ENCODE data around the gene SUN2. TPM values are rescaled to one million over a fixed set of nuclear protein-coding genes. Genes with fewer than 3 reads are reported as not detected.

SUN2 gene
- polyA plus RNA-seq, 1 donor from 2014 or later = 172 TPM

GRCh38 chr22:38774496-38775166 lies 18.8 kb upstream of the SUN2 start:
- no peaks in the 10 kb centered on the region for H3K79me2 ChIP-seq (replicated peaks; ENCODE audit: insufficient read depth, low read length)
- TF ChIP-seq MXI1 (conservative IDR thresholded peaks at IDR 0.05; ENCODE audit: poor library complexity, severe bottlenecking) (no peak), SMC3 (conservative IDR thresholded peaks at IDR 0.05; ENCODE audit: poor library complexity) (no peak), RAD21 (conservative IDR thresholded peaks at IDR 0.05) (no peak), TAF1 (IDR thresholded peaks at IDR 0.05; ENCODE audit: low read depth) (no peak), EP300 (conservative IDR thresholded peaks at IDR 0.05; ENCODE audit: poor library complexity, severe bottlenecking) (no peak)
- H3K27me3 ChIP-seq (ENCODE audit: insufficient read depth, low read depth, low read length) = no peaks in the 10 kb centered on the region
- H3K4me3 ChIP-seq (ENCODE audit: low read length) = no peak overlapping the region
- H3K36me3 ChIP-seq (ENCODE audit: insufficient read depth, low read length) = no peaks in the 10 kb centered on the region
- H3K9ac ChIP-seq (ENCODE audit: low read length) = no peak overlapping the region
- no peaks in the 10 kb centered on the region for H3K9me3 ChIP-seq (ENCODE audit: low read length)
- H3F3A ChIP-seq (ENCODE audit: insufficient read depth, low read length, poor library complexity, severe bottlenecking) = no peaks in the 10 kb centered on the region
- H3K27ac ChIP-seq (ENCODE audit: low read length) = no peak overlapping the region
- H2AFZ ChIP-seq (ENCODE audit: low read depth, low read length) = no peak overlapping the region
- no peaks in the 10 kb centered on the region for H4K20me1 ChIP-seq (ENCODE audit: insufficient read depth)
- H3K4me2 ChIP-seq (ENCODE audit: low read length) = no peak overlapping the region
- no peaks in the 10 kb centered on the region for H3K9me2 ChIP-seq (ENCODE audit: insufficient read depth, low read length)

GRCh38 chr22:38773363-38773946 lies 17.7 kb upstream of the SUN2 start:
- no peak overlapping the region for H3K4me2 ChIP-seq (ENCODE audit: low read length)
- no peaks in the 10 kb centered on the region for H3K9me3 ChIP-seq (ENCODE audit: low read length)
- no peak overlapping the region for H3K27ac ChIP-seq (ENCODE audit: low read length)
- no peak overlapping the region for H3K9ac ChIP-seq (ENCODE audit: low read length)
- no peaks in the 10 kb centered on the region for H3K36me3 ChIP-seq (ENCODE audit: insufficient read depth, low read length)
- TF ChIP-seq MXI1 (conservative IDR thresholded peaks at IDR 0.05; ENCODE audit: poor library complexity, severe bottlenecking) (no peak), REST (IDR thresholded peaks at IDR 0.05; ENCODE audit: borderline replicate concordance) (no peak), TAF1 (IDR thresholded peaks at IDR 0.05; ENCODE audit: low read depth) (no peak), RAD21 (conservative IDR thresholded peaks at IDR 0.05) (no peak), EP300 (conservative IDR thresholded peaks at IDR 0.05; ENCODE audit: poor library complexity, severe bottlenecking) (no peak), EZH2 (IDR thresholded peaks at IDR 0.05; ENCODE audit: borderline replicate concordance, insufficient read depth, low read length, poor library complexity, severe bottlenecking) (no peak), POLR2AphosphoS5 (IDR thresholded peaks at IDR 0.05) (no peak), CTCF (IDR thresholded peaks at IDR 0.05; ENCODE audit: poor library complexity, severe bottlenecking) (no peak), SMC3 (conservative IDR thresholded peaks at IDR 0.05; ENCODE audit: poor library complexity) (no peak)
- no peaks in the 10 kb centered on the region for H3K9me2 ChIP-seq (ENCODE audit: insufficient read depth, low read length)
- H3K4me3 ChIP-seq (ENCODE audit: low read length) = no peak overlapping the region
- no peaks in the 10 kb centered on the region for H4K20me1 ChIP-seq (ENCODE audit: insufficient read depth)
- no peaks in the 10 kb centered on the region for H3F3A ChIP-seq (ENCODE audit: insufficient read depth, low read length, poor library complexity, severe bottlenecking)
- H3K27me3 ChIP-seq (ENCODE audit: insufficient read depth, low read depth, low read length) = no peaks in the 10 kb centered on the region
- no peaks in the 10 kb centered on the region for H3K79me2 ChIP-seq (replicated peaks; ENCODE audit: insufficient read depth, low read length)
- H2AFZ ChIP-seq (ENCODE audit: low read depth, low read length) = no peak overlapping the region

All from neural cell (in vitro differentiated cells).